PC-3 (cell line): ENCODE data around the gene GGA3. TPM values are rescaled to one million over a fixed set of nuclear protein-coding genes. Genes with fewer than 3 reads are reported as not detected.
"Not testable (repeated sequence)": the region's sequence is repeated elsewhere in the genome, so short reads cannot be mapped to it uniquely, and the experiment has no call there.

Experiments used
- ATAC-seq: fragments of 200-7000 bp; cut with Tn5 transposase; 2 replicates; pipeline ENCODE4 v1.9.1; 2020; ENCODE audit warnings: mild to moderate bottlenecking, moderate library complexity
- BruUV-seq: library from RNA; stranded (reverse); fragments of 400-500 nt; replicated peaks from 2 replicates; lab custom pipeline; 2021; lab: Mats Ljungman, UMichigan
- CTCF ChIA-PET: fragments of 300-600 bp; sonication (Branson Sonifier 250); formaldehyde crosslinking; loops from one replicate; lab custom pipeline; 2022; ENCODE audit warnings: antibody characterized with exemption; lab: Charles Lee
- POLR2A ChIA-PET: fragments of 300-600 bp; sonication (Branson Sonifier 250); formaldehyde crosslinking; loops from one replicate; lab custom pipeline; 2022; ENCODE audit warnings: antibody characterized with exemption; ENCODE audit not compliant: unreplicated experiment; lab: Charles Lee
- DNase-seq: peaks from one replicate; pipeline ENCODE4 v3.0.0-alpha.2; 2015
- H2AFZ ChIP-seq: fragments of 300-600 bp; sonication (generic); 2 replicates; pipeline ENCODE4 v1.6.0; 2016; ENCODE audit warnings: antibody characterized with exemption, low read length
- H3F3A ChIP-seq: fragments of 300-600 bp; sonication (generic); one replicate; pipeline ENCODE4 v1.6.0; 2017; ENCODE audit warnings: antibody characterized with exemption, low read length, control low read depth, mild to moderate bottlenecking; ENCODE audit not compliant: unreplicated experiment
- H3K27ac ChIP-seq: fragments of 300-600 bp; sonication (generic); 2 replicates; pipeline ENCODE4 v1.5.1; 2016; ENCODE audit warnings: mild to moderate bottlenecking, low read length
- H3K27me3 ChIP-seq: fragments of 300-600 bp; sonication (generic); 2 replicates; pipeline ENCODE4 v1.6.1; 2016; ENCODE audit warnings: low read length, mixed read lengths
- H3K36me3 ChIP-seq: fragments of 300-600 bp; sonication (generic); 2 replicates; pipeline ENCODE4 v1.6.1; 2016; ENCODE audit warnings: low read depth, mixed run types, low read length, mixed read lengths
- H3K4me1 ChIP-seq: fragments of 300-600 bp; sonication (generic); 2 replicates; pipeline ENCODE4 v1.5.1; 2016; ENCODE audit warnings: low read length; ENCODE audit not compliant: insufficient read depth
- H3K4me2 ChIP-seq: fragments of 300-600 bp; sonication (generic); 2 replicates; pipeline ENCODE4 v1.6.0; 2016; ENCODE audit warnings: low read length
- H3K4me3 ChIP-seq: fragments of 300-600 bp; sonication (generic); 2 replicates; pipeline ENCODE4 v1.5.1; 2016; ENCODE audit warnings: mild to moderate bottlenecking, low read length, mixed read lengths
- H3K79me2 ChIP-seq: fragments of 300-600 bp; sonication (generic); 2 replicates; pipeline ENCODE4 v1.6.1; 2017; ENCODE audit warnings: low read length, mixed read lengths
- H3K9ac ChIP-seq: fragments of 300-600 bp; sonication (generic); 2 replicates; pipeline ENCODE4 v1.6.0; 2016; ENCODE audit warnings: mild to moderate bottlenecking, low read length
- H3K9me2 ChIP-seq: fragments of 300-600 bp; sonication (generic); replicated peaks from 2 replicates; pipeline ENCODE4 v1.6.1; 2016; ENCODE audit warnings: mixed run types, low read length, mixed read lengths
- H3K9me3 ChIP-seq: fragments of 300-600 bp; sonication (generic); 2 replicates; pipeline ENCODE4 v1.6.1; 2016; ENCODE audit warnings: low read length, mixed read lengths
- H4K20me1 ChIP-seq: fragments of 300-600 bp; sonication (generic); 2 replicates; pipeline ENCODE4 v1.6.1; 2016; ENCODE audit warnings: low read length, mixed read lengths
- EZH2phosphoT487 ChIP-seq: fragments of 300-600 bp; sonication (generic); IDR thresholded peaks from 2 replicates; pipeline ENCODE4 v1.6.1; 2018; ENCODE audit warnings: mild to moderate bottlenecking, antibody characterized with exemption, low read length, borderline replicate concordance
- intact Hi-C: fragments of 100-400 bp; cut with micrococcal nuclease; formaldehyde crosslinking; loops from 2 replicates; pipeline ENCODE4 v1.9.0; 2023
- total RNA-seq: library from RNA; depleted of rRNA; stranded (reverse); fragments of >200 nt; gene quantifications from 2 replicates; pipeline ENCODE4 v1.2.3, GENCODE V29; 2014
- TF ChIP-seq, protein P1 (sequence below): fragments of 300-600 bp; sonication (generic); conservative IDR thresholded peaks from 2 replicates; pipeline ENCODE4 v1.5.1; 2017; ENCODE audit warnings: antibody characterized with exemption, low read depth, mild to moderate bottlenecking, low read length

The GGA3 gene
- total RNA-seq, 1 experiment from 2014 or later = 38.8 TPM

DNA sequence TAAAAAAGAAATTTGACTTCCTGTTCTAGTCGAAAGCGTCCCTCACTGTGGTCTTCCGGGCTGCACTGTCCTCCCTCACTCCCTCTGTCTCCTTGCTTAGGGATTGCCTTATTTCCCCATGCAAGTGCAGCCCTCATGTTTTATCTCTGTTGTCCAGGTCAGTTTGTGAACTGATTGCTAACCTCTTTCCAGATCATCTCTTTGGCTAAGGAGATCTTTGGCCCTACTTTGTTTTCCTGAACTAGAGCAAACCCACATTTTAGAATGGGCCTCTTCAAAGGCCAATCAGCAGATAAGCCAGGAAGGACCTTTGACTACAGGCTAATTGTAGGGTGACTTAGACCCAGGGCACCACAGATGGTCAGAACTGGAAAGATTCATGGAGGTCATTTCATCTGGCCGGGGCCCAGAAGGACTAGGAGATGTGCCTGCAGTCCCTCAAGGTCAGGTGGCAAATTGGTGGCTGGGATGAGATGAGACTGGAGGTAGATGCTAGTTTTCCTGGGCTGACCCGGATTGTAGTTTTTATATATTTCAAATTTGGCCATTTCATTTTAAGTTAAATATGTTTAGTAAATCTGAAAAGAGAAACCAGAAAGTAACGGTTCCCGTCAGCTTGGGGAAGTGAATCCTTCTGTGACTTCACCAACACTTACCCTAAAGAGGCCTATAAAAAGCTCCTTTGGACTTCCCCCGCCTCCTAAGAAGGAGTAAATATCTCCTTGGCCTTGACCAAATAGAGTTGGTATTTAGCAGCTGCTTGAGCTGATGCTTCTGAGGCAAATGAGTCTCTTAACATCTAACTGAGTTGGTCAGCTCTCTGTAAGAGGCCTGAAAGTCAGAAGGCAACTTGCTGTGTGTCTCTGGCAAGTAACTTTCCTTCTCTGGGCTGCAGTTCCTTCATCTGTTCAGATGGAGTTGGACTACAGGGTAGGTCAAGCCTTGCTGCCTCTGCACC lies 34.1 kb upstream of the GGA3 start:
- H3K4me1 ChIP-seq = no peaks in the 10 kb centered on the region
- CTCF ChIA-PET = no interaction called here
- H3K9me3 ChIP-seq = no peaks in the 10 kb centered on the region
- H3K27me3 ChIP-seq = no peaks in the 10 kb centered on the region
- no peaks in the 10 kb centered on the region for H4K20me1 ChIP-seq
- POLR2A ChIA-PET = no interaction called here
- no peak for ATAC-seq
- no peaks in the 10 kb centered on the region for H3F3A ChIP-seq
- no TSS peak for BruUV-seq
- H3K9ac ChIP-seq = no peak overlapping the region
- no peaks in the 10 kb centered on the region for H3K36me3 ChIP-seq
- no peaks in the 10 kb centered on the region for H3K9me2 ChIP-seq
- DNase-seq = no peak
- intact Hi-C loops = no loop called here
- H2AFZ ChIP-seq = no peak overlapping the region
- no peak overlapping the region for H3K27ac ChIP-seq
- no peaks in the 10 kb centered on the region for H3K79me2 ChIP-seq
- TF ChIP-seq, protein P1, sequence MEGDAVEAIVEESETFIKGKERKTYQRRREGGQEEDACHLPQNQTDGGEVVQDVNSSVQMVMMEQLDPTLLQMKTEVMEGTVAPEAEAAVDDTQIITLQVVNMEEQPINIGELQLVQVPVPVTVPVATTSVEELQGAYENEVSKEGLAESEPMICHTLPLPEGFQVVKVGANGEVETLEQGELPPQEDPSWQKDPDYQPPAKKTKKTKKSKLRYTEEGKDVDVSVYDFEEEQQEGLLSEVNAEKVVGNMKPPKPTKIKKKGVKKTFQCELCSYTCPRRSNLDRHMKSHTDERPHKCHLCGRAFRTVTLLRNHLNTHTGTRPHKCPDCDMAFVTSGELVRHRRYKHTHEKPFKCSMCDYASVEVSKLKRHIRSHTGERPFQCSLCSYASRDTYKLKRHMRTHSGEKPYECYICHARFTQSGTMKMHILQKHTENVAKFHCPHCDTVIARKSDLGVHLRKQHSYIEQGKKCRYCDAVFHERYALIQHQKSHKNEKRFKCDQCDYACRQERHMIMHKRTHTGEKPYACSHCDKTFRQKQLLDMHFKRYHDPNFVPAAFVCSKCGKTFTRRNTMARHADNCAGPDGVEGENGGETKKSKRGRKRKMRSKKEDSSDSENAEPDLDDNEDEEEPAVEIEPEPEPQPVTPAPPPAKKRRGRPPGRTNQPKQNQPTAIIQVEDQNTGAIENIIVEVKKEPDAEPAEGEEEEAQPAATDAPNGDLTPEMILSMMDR = no peak
- no peak for TF ChIP-seq EZH2phosphoT487
- no peak overlapping the region for H3K4me2 ChIP-seq
- no peak overlapping the region for H3K4me3 ChIP-seq

DNA sequence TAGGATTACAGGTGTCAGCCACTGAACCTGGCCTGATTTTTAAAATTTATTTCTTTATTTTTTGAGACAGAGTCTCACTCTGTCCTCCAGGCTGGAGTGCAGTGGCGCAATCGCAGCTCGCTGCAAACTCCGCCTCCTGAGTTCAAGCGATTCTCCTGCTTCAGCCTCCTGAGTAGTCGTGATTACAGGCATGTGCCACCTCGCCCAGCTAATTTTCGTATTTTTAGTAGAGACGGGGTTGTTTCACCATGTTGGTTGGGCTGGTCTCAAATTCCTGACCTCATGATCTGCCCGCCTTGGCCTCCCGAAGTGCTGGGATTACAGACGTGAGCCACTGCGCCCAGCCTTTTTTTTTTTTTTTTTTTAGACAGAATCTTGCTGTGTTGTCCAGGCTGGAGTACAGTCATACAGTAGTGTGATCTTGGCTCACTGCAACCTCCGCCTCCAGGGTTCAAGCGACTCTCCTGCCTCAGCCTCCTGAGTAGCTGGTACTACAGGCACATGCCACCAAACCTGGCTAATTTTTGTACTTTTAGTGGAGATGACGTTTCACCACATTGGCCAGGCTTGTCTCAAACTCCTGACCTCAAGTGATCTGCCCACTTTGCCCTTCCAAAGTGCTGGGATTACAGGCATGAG lies 31.5 kb upstream of the GGA3 start:
- H3F3A ChIP-seq, H4K20me1 ChIP-seq, DNase-seq, BruUV-seq, H3K27ac ChIP-seq, H3K9me2 ChIP-seq, H3K4me3 ChIP-seq, H3K36me3 ChIP-seq, H3K9me3 ChIP-seq, H3K9ac ChIP-seq, intact Hi-C loops, H3K27me3 ChIP-seq, H3K4me2 ChIP-seq, H2AFZ ChIP-seq, CTCF ChIA-PET, H3K4me1 ChIP-seq, ATAC-seq: not testable (repeated sequence)
- POLR2A ChIA-PET = interaction anchor here (0.6 kb wide), 1 partner anchor 140 kb away, joined by 5 read pairs; no protein-coding TSS in a partner anchor
- H3K79me2 ChIP-seq = peaks cover 10% of the 10 kb centered on the region

DNA sequence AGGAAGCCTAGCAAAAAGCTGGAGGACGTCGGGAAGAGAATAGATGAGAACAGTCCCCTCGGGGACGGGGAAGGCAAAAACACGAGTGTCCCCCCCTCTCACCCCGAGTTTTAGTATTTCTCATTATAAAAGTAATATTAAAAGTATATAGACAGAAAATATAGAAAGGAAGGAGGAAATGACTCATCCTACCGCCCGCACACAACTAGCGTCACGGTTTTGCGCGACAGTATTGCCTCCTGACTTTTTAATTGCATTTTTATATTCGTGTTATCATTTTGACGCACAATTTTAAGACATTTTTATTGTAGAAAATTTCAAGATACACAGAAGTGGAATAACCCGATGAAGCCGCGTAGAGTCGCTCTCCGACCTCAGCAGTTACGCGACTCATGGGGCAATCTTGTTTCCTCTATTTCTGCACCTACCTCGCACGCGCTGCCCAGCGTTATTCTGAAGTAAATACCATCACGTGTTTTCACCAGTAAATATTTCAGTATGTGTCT lies 28.5 kb upstream of the GGA3 start:
- TF ChIP-seq EZH2phosphoT487 = no peak
- TF ChIP-seq, protein P1 = peak; percentile 36
- Histone ChIP-seq H3K4me2 (peak overlapping the region; percentile 87), H3F3A (no peaks in the 10 kb centered on the region), H3K9me3 (no peaks in the 10 kb centered on the region), H3K9ac (peak overlapping the region; percentile 83), H2AFZ (peak overlapping the region; percentile 97), H3K27ac (peak overlapping the region; percentile 68), H3K4me3 (peak overlapping the region; percentile 82), H3K9me2 (no peaks in the 10 kb centered on the region), H3K36me3 (peaks cover 10% of the 10 kb centered on the region), H3K4me1 (peaks cover 12% of the 10 kb centered on the region), H3K79me2 (peaks cover 21% of the 10 kb centered on the region), H4K20me1 (no peaks in the 10 kb centered on the region), H3K27me3 (no peaks in the 10 kb centered on the region)
- DNase-seq (peak; percentile 59), ATAC-seq (peak; percentile 13)
- intact Hi-C loops = loop anchor here (1.0 kb wide), 2 partner anchors 19 to 115 kb away; partner anchors contain the start of genes GRB2 and MIF4GD
- TSS peak; percentile 98 for BruUV-seq
- ChIA-PET CTCF (interaction anchor here (0.6 to 2.0 kb wide), 10 partner anchors 17 to 307 kb away, joined by 3 to 60 read pairs (median 7); partner anchors contain the start of gene MIF4GD), POLR2A (interaction anchor here (0.6 to 1.7 kb wide), 8 partner anchors 12 to 532 kb away, joined by 3 to 23 read pairs (median 5); partner anchors contain the start of genes GGA3, GRB2, MIF4GD and MRPS7)
